HepG2 (cell line): Measurements from ENCODE around the gene ADRA1B. TPM values are rescaled to one million over a fixed set of nuclear protein-coding genes. Genes with fewer than 3 reads are reported as not detected.

Experiments
- ARNTL ChIP-seq: sonication (generic); formaldehyde crosslinking; IDR thresholded peaks from 2 replicates; pipeline ENCODE4 v1.4.0; 2020; ENCODE audit warnings: mild to moderate bottlenecking, missing genetic modification reagents
- HMG20A ChIP-seq: IDR thresholded peaks from 2 replicates; pipeline ENCODE4 v1.6.1; 2016; ENCODE audit warnings: borderline replicate concordance
- POGK ChIP-seq: sonication (generic); formaldehyde crosslinking; conservative IDR thresholded peaks from 2 replicates; pipeline ENCODE4 v1.8.0; 2022; ENCODE audit warnings: mild to moderate bottlenecking, moderate library complexity, missing genetic modification reagents
- REST ChIP-seq, 2 experiments: IDR thresholded peaks; 2 replicates each; pipeline ENCODE4 v1.6.1; 2011 to 2012; ENCODE audit warnings: low read length in 2 of 2, borderline replicate concordance in 1 of 2, low read depth in 1 of 2, mild to moderate bottlenecking in 1 of 2, moderate library complexity in 1 of 2
- RNF219 ChIP-seq: sonication (generic); formaldehyde crosslinking; IDR thresholded peaks from 2 replicates; pipeline ENCODE4 v1.5.0; 2020; ENCODE audit warnings: mild to moderate bottlenecking, missing genetic modification reagents
- SAFB2 ChIP-seq: sonication (generic); formaldehyde crosslinking; IDR thresholded peaks from 2 replicates; pipeline ENCODE4 v1.5.1; 2020; ENCODE audit warnings: missing genetic modification reagents, low read depth, mild to moderate bottlenecking, borderline replicate concordance
- SUZ12 ChIP-seq: fragments of 150-350 bp; IDR thresholded peaks from 2 replicates; pipeline ENCODE4 v1.6.1; 2014; ENCODE audit warnings: low read depth, low read length
- TEAD3 ChIP-seq: optimal IDR thresholded peaks from 2 replicates; pipeline ENCODE3; 2016; ENCODE audit warnings: borderline replicate concordance
- TFDP2 ChIP-seq: sonication (generic); formaldehyde crosslinking; IDR thresholded peaks from 2 replicates; pipeline ENCODE4 v1.4.0; 2020; ENCODE audit warnings: missing genetic modification reagents
- ZNF17 ChIP-seq: sonication (generic); formaldehyde crosslinking; IDR thresholded peaks from 2 replicates; pipeline ENCODE4 v1.5.0; 2020; ENCODE audit warnings: mild to moderate bottlenecking, missing genetic modification reagents
- ZNF232 ChIP-seq: sonication (generic); formaldehyde crosslinking; IDR thresholded peaks from 2 replicates; pipeline ENCODE4 v1.4.0; 2020; ENCODE audit warnings: missing genetic modification reagents, borderline replicate concordance
- ZNF557 ChIP-seq: sonication (generic); formaldehyde crosslinking; IDR thresholded peaks from 2 replicates; pipeline ENCODE4 v1.4.0; 2020; ENCODE audit warnings: missing genetic modification reagents
- polyA plus RNA-seq, 8 experiments: library from polyadenylated mRNA; depleted of rRNA in 3 of 8; stranded (reverse) in 7 of 8; unstranded in 1 of 8; fragments of >200 nt; fragmentation: Illumina TruSeq in 4 of 8; extraction: Trizol in 4 of 8; gene quantifications; 2 replicates each; pipeline versions ENCODE4 v1.2.1 to v1.2.3, GENCODE V29; 2011 to 2016; ENCODE audit warnings: low read depth in 4 of 8, missing spikeins in 1 of 8, mixed read lengths in 1 of 8; ENCODE audit not compliant: insufficient read depth in 1 of 8
- total RNA-seq, 5 experiments: library from RNA; depleted of rRNA; stranded (reverse); fragments of >200 nt; fragmentation: Illumina TruSeq; extraction: Trizol; gene quantifications; 2 replicates each; pipeline ENCODE4 v1.2.3, GENCODE V29; 2016; ENCODE audit warnings: low read depth in 1 of 5

The ADRA1B gene
- total and polyA plus RNA-seq, 2 of the 13 experiments (the other 11 are each of a cell fraction or from before 2014, with no cell fraction given): not detected

- TF ChIP-seq RNF219 (CRISPR knock-in tag) (no peak), SUZ12 (no peak), ARNTL (no peak), ZNF557 (CRISPR knock-in tag) (no peak), TEAD3 (no peak), ZNF17 (CRISPR knock-in tag) (no peak), ZNF232 (CRISPR knock-in tag) (no peak), HMG20A (no peak), SAFB2 (CRISPR knock-in tag) (no peak), REST (IDR thresholded peaks at IDR 0.05; ENCODE audit: borderline replicate concordance in 1 of 2, low read depth in 1 of 2, low read length in 2 of 2) (no peak), TFDP2 (CRISPR knock-in tag) (no peak), POGK (CRISPR knock-in tag) (no peak)
These were observed 4.9 kb upstream of the ADRA1B start (continued) for GRCh38 chr5:159911349-159911748.
